ENCODE measurements around the gene MLIP.

GRCh38 chr6:54071821-54072340, 39.4 kb upstream of the MLIP start:
- TF ChIP-seq CTCF (conservative IDR thresholded peaks at IDR 0.05) (no peak), ZFX (IDR thresholded peaks at IDR 0.05) (no peak)
